HEK293T (cell line): Measurements from ENCODE around the gene SLC26A2.

Source experiments
- CTCF ChIA-PET: fragments of 350-600 bp; formaldehyde crosslinking; extraction: SDS; loops from one replicate; lab custom pipeline; 2021; ENCODE audit warnings: antibody characterized with exemption, inconsistent platforms; lab: Yijun Ruan, JAX
- POLR2A ChIA-PET: fragments of 350-600 bp; formaldehyde crosslinking; extraction: SDS; loops from one replicate; lab custom pipeline; 2020; ENCODE audit warnings: antibody characterized with exemption, inconsistent platforms; lab: Yijun Ruan, JAX
- DNase-seq: peaks from one replicate; pipeline ENCODE4 v3.0.0; 2012; ENCODE audit warnings: mixed read lengths; ENCODE audit errors: extremely low spot score
- ARNT ChIP-seq: fragments of 450-650 bp; IDR thresholded peaks from 2 replicates; pipeline ENCODE4 v1.6.1; 2017; ENCODE audit warnings: mild to moderate bottlenecking
- BHLHE40 ChIP-seq: fragments of 450-650 bp; IDR thresholded peaks from 2 replicates; pipeline ENCODE4 v1.6.1; 2016; ENCODE audit warnings: mild to moderate bottlenecking, moderate library complexity, borderline replicate concordance
- CTBP1 ChIP-seq: fragments of 450-650 bp; IDR thresholded peaks from 2 replicates; pipeline ENCODE4 v1.6.1; 2016; ENCODE audit warnings: borderline replicate concordance
- ELF4 ChIP-seq: fragments of 450-650 bp; IDR thresholded peaks from 2 replicates; pipeline ENCODE4 v1.6.1; 2017; ENCODE audit warnings: antibody characterized with exemption
- FOXA1 ChIP-seq: fragments of 450-650 bp; IDR thresholded peaks from 2 replicates; pipeline ENCODE4 v1.6.1; 2016; ENCODE audit warnings: mild to moderate bottlenecking
- FOXK2 ChIP-seq: fragments of 450-650 bp; IDR thresholded peaks from 2 replicates; pipeline ENCODE4 v1.6.1; 2016; ENCODE audit warnings: mild to moderate bottlenecking
- FOXM1 ChIP-seq: fragments of 450-650 bp; IDR thresholded peaks from 2 replicates; pipeline ENCODE4 v1.6.1; 2017; ENCODE audit warnings: mild to moderate bottlenecking, borderline replicate concordance
- HDGF ChIP-seq: fragments of 450-650 bp; IDR thresholded peaks from 2 replicates; pipeline ENCODE4 v1.6.1; 2017; ENCODE audit warnings: antibody characterized with exemption, borderline replicate concordance
- L3MBTL2 ChIP-seq: fragments of 450-650 bp; conservative IDR thresholded peaks from 2 replicates; pipeline ENCODE4 v1.6.1; 2016; ENCODE audit warnings: mild to moderate bottlenecking
- LEF1 ChIP-seq: fragments of 450-650 bp; IDR thresholded peaks from 2 replicates; pipeline ENCODE4 v1.6.1; 2017; ENCODE audit warnings: mild to moderate bottlenecking, borderline replicate concordance
- NFRKB ChIP-seq: fragments of 450-650 bp; IDR thresholded peaks from 2 replicates; pipeline ENCODE4 v1.6.1; 2016; ENCODE audit warnings: mild to moderate bottlenecking, moderate library complexity
- SP1 ChIP-seq: fragments of 450-650 bp; IDR thresholded peaks from 2 replicates; pipeline ENCODE4 v1.6.1; 2017
- SUZ12 ChIP-seq: fragments of 450-650 bp; IDR thresholded peaks from 2 replicates; pipeline ENCODE4 v1.6.1; 2016; ENCODE audit warnings: mild to moderate bottlenecking
- TARDBP ChIP-seq: fragments of 450-650 bp; IDR thresholded peaks from 2 replicates; pipeline ENCODE4 v1.6.1; 2016
- ZNF384 ChIP-seq: fragments of 450-650 bp; IDR thresholded peaks from 2 replicates; pipeline ENCODE4 v1.6.1; 2016
- TF ChIP-seq, protein P1 (sequence below): fragments of 450-650 bp; IDR thresholded peaks from 2 replicates; pipeline ENCODE4 v1.6.1; 2016

SLC26A2 gene

GRCh38 chr5:150033334-150033733, 72.8 kb downstream of the SLC26A2 start:
- no peak for TF ChIP-seq SP1
- no peak for TF ChIP-seq ELF4
- TF ChIP-seq ARNT = no peak
- TF ChIP-seq BHLHE40 = no peak
- TF ChIP-seq FOXM1 = no peak
- no peak for TF ChIP-seq FOXA1
- no peak for TF ChIP-seq FOXK2
- TF ChIP-seq L3MBTL2 = no peak
- no peak for TF ChIP-seq TARDBP
- DNase-seq = no peak
- POLR2A ChIA-PET = no interaction called here
- CTCF ChIA-PET = no interaction called here

DNA sequence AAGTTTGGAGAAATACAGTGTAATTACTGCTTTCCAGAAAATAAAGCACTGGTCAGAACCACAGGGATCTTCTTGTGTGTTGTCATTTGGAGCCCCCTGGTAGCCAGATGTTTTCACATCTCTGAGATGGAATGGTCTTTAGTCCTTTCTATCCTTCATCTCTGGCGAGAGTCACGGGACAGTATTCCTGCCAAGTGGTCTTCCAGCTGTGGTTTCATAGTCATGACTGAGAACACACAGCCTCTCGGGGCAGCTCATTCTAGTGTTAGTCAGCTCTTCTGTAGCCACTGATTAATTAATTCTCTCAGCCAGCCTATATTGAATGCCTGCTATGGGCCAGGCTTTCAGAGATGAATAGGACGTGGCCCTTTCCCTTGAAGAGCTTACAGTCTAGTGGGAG, 74.1 kb downstream of the SLC26A2 start:
- no peak for DNase-seq
- CTCF ChIA-PET = no interaction called here
- TF ChIP-seq SUZ12 (no peak), NFRKB (no peak), ZNF384 (no peak), BHLHE40 (no peak), ARNT (no peak), ELF4 (no peak), TARDBP (no peak), SP1 (no peak)
- TF ChIP-seq, protein P1, sequence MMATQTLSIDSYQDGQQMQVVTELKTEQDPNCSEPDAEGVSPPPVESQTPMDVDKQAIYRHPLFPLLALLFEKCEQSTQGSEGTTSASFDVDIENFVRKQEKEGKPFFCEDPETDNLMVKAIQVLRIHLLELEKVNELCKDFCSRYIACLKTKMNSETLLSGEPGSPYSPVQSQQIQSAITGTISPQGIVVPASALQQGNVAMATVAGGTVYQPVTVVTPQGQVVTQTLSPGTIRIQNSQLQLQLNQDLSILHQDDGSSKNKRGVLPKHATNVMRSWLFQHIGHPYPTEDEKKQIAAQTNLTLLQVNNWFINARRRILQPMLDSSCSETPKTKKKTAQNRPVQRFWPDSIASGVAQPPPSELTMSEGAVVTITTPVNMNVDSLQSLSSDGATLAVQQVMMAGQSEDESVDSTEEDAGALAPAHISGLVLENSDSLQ = no peak
- POLR2A ChIA-PET = no interaction called here

- ChIA-PET POLR2A (no interaction called here), CTCF (no interaction called here)
- no peak for DNase-seq
- no peak for TF ChIP-seq FOXM1
- no peak for TF ChIP-seq ARNT
- TF ChIP-seq L3MBTL2 = no peak
- TF ChIP-seq ELF4 = no peak
Measured at GRCh38 chr5:150035139-150035895, 74.8 kb downstream of the SLC26A2 start.

GRCh38 chr5:150036513-150036912, 76.0 kb downstream of the SLC26A2 start:
- ChIA-PET POLR2A (no interaction called here), CTCF (interaction anchor here (0.6 kb wide), 1 partner anchor 9 kb away, joined by 3 read pairs; no protein-coding TSS in a partner anchor)
- TF ChIP-seq, protein P1 = no peak
- no peak for TF ChIP-seq SP1
- TF ChIP-seq ARNT = no peak
- TF ChIP-seq TARDBP = no peak
- TF ChIP-seq ZNF384 = no peak
- TF ChIP-seq LEF1 = no peak
- TF ChIP-seq BHLHE40 = no peak
- TF ChIP-seq FOXM1 = no peak
- no peak for TF ChIP-seq CTBP1
- no peak for TF ChIP-seq SUZ12
- TF ChIP-seq FOXK2 = no peak
- TF ChIP-seq ELF4 = no peak
- no peak for TF ChIP-seq FOXA1
- TF ChIP-seq HDGF = no peak
- TF ChIP-seq L3MBTL2 = no peak
- no peak for DNase-seq
